IPS DF 6.9 (cell line): ENCODE measurements around the gene GZMA.

Experiments
- DNase-seq: peaks from one replicate; pipeline ENCODE4 v3.0.0-alpha.2; 2013; ENCODE audit warnings: low read depth, low spot score
- H3K27ac ChIP-seq: one replicate; pipeline ENCODE4 v1.5.1; 2013; ENCODE audit warnings: low read length, control low read depth
- H3K27me3 ChIP-seq: 2 replicates; pipeline ENCODE4 v1.6.1; 2013; ENCODE audit warnings: mild to moderate bottlenecking, low read length; ENCODE audit not compliant: control insufficient read depth, insufficient read depth
- H3K36me3 ChIP-seq: 2 replicates; pipeline ENCODE4 v1.6.1; 2013; ENCODE audit warnings: low read length; ENCODE audit not compliant: control insufficient read depth, insufficient read depth
- H3K4me1 ChIP-seq: 2 replicates; pipeline ENCODE4 v1.6.1; 2013; ENCODE audit warnings: low read length; ENCODE audit not compliant: control insufficient read depth, insufficient read depth
- H3K4me3 ChIP-seq: 2 replicates; pipeline ENCODE4 v1.5.1; 2013; ENCODE audit warnings: mild to moderate bottlenecking, low read length
- H3K9me3 ChIP-seq: 2 replicates; pipeline ENCODE4 v1.6.1; 2013; ENCODE audit warnings: low read length, inconsistent platforms; ENCODE audit not compliant: control insufficient read depth, insufficient read depth
- WGBS: extraction: QIAGEN DNeasy Blood & Tissue Kit; methylation state at CpG from one replicate; pipeline ENCODE4 v1.1.7; 2013; ENCODE audit warnings: mixed read lengths, missing lambda C conversion rate; ENCODE audit not compliant: insufficient read length, insufficient coverage; 5-methylcytosine and 5-hydroxymethylcytosine counted together

The GZMA gene

DNA sequence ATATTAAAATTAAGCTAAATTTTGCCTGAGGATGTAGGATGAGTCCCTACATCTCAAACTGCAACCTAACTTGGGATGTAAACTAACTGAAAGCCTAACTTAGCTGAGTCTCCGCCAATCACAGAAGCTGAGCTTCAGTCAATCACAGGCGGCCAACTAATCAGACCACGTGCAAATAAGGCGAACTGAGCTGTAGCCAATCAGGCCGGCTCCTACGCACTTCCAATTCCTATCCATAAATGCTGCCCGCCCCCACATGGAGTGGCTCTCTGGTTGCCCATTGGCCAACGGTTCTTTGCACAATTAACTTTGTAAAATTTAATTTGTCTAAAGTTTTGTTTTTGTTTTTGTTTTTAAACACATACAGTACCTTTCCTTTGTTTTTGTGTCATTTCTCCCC is 43.6 kb downstream of the GZMA start:
- H3K36me3 ChIP-seq = no peaks in the 10 kb centered on the region
- WGBS = no CpG with 5 or more reads among the region's 8 CpGs
- no peaks in the 10 kb centered on the region for H3K27me3 ChIP-seq
- no peaks in the 10 kb centered on the region for H3K4me1 ChIP-seq
- no peak for DNase-seq
- no peaks in the 10 kb centered on the region for H3K9me3 ChIP-seq
- no peak overlapping the region for H3K4me3 ChIP-seq
- H3K27ac ChIP-seq = no peak overlapping the region

DNA sequence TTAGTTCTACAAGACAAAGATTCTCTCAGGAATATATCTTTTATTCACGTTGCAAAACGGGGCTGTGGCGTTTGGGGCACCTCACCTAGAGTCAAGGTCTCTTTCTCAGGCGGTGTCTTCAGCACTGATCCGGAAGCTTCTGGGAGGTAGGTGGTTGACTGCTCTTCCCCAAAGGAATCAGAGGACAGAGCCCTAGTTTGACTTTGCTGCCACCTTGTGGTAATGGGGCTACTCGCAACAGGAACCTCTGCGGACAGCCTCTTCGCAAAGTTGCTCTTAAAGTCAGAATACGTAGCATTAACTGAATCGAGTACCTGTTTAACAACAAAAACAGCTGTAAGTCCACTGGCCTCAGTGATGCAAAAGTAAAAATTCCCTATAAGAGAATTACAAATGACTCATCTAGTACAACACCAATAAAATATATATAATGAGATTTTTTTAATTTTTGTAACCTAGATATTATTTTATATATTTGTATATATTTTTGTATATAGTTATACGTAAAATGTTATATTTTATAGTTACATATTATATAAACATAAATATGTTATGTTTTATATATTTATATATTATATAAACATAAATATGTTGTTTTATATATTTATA is 44.2 kb downstream of the GZMA start:
- no CpG with 5 or more reads among the region's 11 CpGs for WGBS
- Histone ChIP-seq H3K27me3 (no peaks in the 10 kb centered on the region), H3K4me1 (no peaks in the 10 kb centered on the region)

DNA sequence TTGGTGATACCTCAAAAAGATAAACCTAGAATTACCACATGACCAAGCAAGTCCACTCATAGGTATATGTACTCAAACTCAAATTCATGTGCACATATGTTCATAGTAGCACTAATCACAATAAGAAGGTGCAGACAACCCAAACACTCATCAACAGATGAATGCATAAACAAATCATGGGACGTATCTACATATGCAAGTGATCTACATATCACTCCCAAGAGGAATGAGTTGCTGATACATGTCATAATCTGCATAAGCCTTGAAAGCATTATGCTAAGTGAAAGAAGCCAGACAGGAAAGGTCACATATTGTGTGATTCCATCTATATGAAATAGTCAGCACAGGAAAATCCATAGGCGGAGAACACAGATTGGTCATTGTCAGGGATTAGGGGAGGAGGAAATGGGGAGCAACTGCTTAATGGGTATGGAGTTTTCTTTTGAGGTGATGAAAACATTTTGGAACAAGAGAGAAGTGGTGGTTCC is 46.9 kb downstream of the GZMA start:
- WGBS = no CpG with 5 or more reads among the region's 2 CpGs
- Histone ChIP-seq H3K27me3 (no peaks in the 10 kb centered on the region), H3K36me3 (no peaks in the 10 kb centered on the region), H3K4me1 (no peaks in the 10 kb centered on the region), H3K4me3 (no peak overlapping the region), H3K9me3 (no peaks in the 10 kb centered on the region), H3K27ac (no peak overlapping the region)
- no peak for DNase-seq

More for the DNA sequence above, 44.2 kb downstream of the GZMA start:
- Histone ChIP-seq H3K36me3 (no peaks in the 10 kb centered on the region), H3K27ac (no peak overlapping the region), H3K9me3 (no peaks in the 10 kb centered on the region), H3K4me3 (no peak overlapping the region)
- DNase-seq = peak; percentile 91

DNA sequence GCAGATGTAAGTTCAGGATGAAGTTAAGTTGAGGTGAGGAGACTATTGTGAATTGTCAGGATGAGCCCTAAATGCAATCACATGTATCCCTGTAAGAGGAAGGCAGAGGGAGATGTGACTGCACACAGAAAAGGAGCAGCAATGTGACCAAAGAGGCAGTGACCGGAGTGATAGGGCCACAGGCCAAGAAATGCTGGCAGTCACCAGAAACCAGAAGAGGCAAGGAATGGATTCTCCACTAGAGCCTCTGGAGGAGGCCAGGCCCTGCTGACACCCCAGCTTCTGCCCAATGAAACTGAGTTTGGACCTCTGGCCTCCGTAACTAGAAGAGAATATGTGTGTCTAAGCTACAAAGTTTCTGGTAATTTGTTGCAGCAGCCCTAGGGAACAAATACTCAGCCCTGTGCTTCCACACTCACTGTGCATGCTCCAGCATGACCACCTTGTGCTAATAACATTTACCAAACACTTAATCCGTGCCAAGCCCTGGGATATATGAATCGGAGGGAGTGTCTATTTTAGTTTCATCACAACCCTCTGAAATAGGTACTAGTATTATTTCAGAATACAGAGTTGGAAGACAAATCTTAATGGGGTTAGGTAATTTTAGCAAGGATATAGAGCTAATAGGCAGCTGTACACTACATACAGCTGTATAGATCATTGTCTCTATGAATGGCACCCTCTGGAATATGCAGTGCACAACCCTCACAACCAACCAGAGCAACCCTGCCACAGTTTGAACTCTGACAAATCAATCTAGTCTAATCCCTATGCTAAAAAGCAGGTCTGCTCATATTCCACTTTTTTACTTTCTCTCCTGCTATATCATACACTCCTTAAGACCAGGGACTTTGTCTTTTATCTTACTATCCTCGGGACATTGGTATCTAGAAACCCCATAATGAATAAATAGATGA is 49.7 kb downstream of the GZMA start:
- WGBS = no CpG with 5 or more reads among the region's 5 CpGs
- Histone ChIP-seq H3K36me3 (no peaks in the 10 kb centered on the region), H3K27ac (no peak overlapping the region), H3K4me3 (no peak overlapping the region), H3K9me3 (no peaks in the 10 kb centered on the region), H3K4me1 (no peaks in the 10 kb centered on the region), H3K27me3 (no peaks in the 10 kb centered on the region)
- no peak for DNase-seq

DNA sequence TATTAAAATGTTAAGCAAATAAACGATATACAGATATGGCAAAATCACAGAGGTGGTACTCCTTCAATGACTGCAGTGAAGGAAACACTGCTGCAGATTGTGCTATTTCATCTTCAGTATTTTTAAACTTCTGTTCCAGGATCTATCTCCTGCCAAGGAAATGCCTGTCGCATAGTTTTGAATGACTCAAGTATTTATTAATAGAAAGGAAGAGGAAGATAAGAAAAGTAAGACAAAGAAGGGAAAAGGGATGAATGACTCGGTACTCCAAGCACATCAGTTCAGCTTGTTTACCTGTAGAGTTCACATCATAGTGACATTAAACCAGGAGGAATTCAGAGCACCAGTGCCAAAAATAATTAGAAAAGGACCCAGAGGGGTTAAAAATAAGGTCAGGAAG is 52.4 kb downstream of the GZMA start:
- no peak for DNase-seq
- Histone ChIP-seq H3K9me3 (no peaks in the 10 kb centered on the region), H3K4me3 (no peak overlapping the region), H3K4me1 (no peaks in the 10 kb centered on the region), H3K36me3 (no peaks in the 10 kb centered on the region), H3K27me3 (no peaks in the 10 kb centered on the region), H3K27ac (no peak overlapping the region)
- WGBS = no CpG with 5 or more reads among the region's 3 CpGs
